ENCODE results near the gene THSD4. TPM values are rescaled to one million over a fixed set of nuclear protein-coding genes. Genes with fewer than 3 reads are reported as not detected.
A peak's percentile ranks its signal among the peaks of the same experiment; 100 is the strongest.

The THSD4 gene
- total RNA-seq, 2 donors from 2014 or later, result not detected

DNA sequence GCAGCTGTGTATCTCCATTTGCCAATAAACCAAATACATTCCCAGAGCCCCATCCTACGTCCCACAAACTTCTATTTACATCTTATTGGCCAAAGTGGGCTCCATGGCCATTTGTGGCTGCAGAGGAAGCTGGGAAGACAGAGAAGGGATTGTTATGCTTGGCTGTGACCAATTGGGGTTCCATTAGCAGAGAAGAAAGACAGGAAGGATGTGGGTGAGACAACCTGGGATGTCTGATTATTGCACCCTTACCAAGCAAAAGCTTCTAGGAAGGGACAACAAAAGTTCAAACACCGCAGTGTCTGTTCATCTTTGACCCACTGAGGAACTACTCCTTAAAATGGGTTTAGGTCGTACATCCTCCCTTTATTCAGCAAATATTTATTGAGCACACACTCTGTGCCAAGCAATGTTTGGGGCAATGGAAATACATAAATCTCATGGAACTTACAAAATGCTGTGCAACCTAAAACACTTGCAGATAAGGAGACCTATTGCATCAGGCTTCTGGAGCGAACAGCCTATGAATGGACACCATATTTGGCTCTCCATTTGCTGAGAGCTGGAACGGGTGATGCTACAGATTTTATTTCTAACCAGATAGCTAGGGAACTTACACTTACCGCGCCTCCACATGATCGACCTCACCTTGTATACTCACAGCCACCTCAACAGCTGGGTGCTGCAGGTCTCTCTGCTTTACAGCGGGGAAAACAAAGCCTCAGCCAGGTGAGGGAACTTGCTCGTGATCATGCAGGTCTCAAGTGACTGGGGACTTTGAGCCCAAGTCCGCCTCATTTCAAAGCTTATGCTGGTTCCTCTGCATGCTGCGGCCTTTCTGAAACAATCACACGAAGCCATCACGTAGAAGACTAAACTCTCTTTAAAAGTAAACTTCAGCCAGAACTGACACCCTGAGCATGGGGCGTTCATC, 673.6 kb downstream of the THSD4 start:
- ATAC-seq (no peak), DNase-seq (ENCODE audit: low spot score) (no peak)
- Mint-ChIP-seq H3K36me3 (no peaks in the 10 kb centered on the region), H3K4me3 (no peak overlapping the region), H3K27me3 (peaks cover 16 to 23% of the 10 kb centered on the region in 2 donors), H3K4me1 (ENCODE audit: low read depth in 2 of 2) (no peaks in the 10 kb centered on the region), H3K27ac (no peak overlapping the region), H3K9me3 (no peaks in the 10 kb centered on the region)

DNA sequence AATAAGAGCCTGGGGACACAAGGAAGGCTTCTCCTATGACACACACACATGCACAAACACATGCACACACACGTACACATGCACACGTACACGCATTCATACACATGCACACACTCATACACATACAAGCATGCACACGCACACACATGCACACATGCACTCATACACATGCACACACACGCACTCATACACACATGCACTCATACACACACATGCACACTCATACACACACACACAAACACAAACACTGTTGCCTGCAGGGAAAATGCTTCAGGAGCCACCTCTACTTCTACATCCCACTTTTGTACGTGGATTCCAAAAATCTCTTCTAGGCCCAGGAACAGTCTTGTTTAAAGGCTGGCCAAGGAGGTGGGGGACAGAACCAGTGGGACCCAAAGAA, 674.3 kb downstream of the THSD4 start:
- H3K4me3 Mint-ChIP-seq, result no peak overlapping the region

DNA sequence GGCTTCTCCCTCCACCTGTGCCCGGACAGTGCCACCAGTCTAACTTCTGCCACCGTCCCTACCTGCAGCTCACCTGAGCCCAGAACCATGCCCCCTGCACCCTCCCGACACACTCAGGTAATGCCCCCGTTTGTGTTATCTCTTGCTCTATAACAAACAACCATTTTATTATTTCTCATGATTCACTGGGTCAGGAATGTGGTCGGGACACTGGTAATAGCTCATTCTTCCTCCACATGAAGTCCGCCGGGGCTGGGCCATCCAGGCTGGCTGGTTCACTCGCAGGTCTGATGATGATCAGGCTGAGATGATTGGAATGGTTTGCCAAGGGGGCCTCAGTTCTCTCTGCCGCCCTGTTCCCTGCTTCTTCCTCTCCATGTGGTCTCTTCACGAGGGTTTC, 674.8 kb downstream of the THSD4 start:
- Mint-ChIP-seq H3K9me3 (no peaks in the 10 kb centered on the region), H3K27me3 (peaks cover 16 to 23% of the 10 kb centered on the region in 2 donors), H3K4me1 (ENCODE audit: low read depth in 2 of 2) (no peaks in the 10 kb centered on the region), H3K27ac (no peak overlapping the region), H3K36me3 (no peaks in the 10 kb centered on the region), H3K4me3 (no peak overlapping the region)
- DNase-seq (ENCODE audit: low spot score) (no peak), ATAC-seq (no peak)

More for the DNA sequence above, 674.3 kb downstream of the THSD4 start:
- no peaks in the 10 kb centered on the region for H3K36me3 Mint-ChIP-seq
- peaks cover 16 to 23% of the 10 kb centered on the region in 2 donors for H3K27me3 Mint-ChIP-seq
- DNase-seq (ENCODE audit: low spot score) (no peak), ATAC-seq (peak in 1 of 2 donors; percentile 48)
- H3K4me1 Mint-ChIP-seq (ENCODE audit: low read depth in 2 of 2), result no peaks in the 10 kb centered on the region
- H3K27ac Mint-ChIP-seq, result no peak overlapping the region
- no peaks in the 10 kb centered on the region for H3K9me3 Mint-ChIP-seq

DNA sequence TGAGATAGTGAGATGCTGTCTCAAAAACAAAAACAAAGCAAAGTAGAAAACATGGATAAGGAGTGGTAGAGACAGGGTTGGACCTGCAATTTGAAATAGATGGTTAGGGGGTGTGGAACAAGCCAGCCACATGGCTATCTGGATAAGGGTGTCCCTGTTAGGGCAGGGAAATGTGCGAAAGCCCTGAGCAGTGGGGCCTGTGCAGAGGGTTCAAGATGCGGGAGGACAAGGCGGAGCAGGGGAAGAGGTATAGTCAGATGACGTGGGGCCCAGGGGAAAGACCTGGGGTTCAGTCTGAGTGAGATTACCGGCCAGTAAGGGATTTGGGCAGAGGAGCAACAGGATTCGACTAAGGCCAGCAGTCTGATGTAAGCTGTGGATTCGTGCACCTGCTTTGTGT, 676.7 kb downstream of the THSD4 start:
- peak in 1 of 2 donors; percentile 52 for ATAC-seq
- H3K4me3 Mint-ChIP-seq, result no peak overlapping the region
- H3K4me1 Mint-ChIP-seq (ENCODE audit: low read depth in 2 of 2), result no peaks in the 10 kb centered on the region
- DNase-seq (ENCODE audit: low spot score), result peak; percentile 29
- H3K27me3 Mint-ChIP-seq, result peaks cover 9 to 15% of the 10 kb centered on the region in 2 donors
- H3K36me3 Mint-ChIP-seq, result no peaks in the 10 kb centered on the region
- no peaks in the 10 kb centered on the region for H3K9me3 Mint-ChIP-seq
- H3K27ac Mint-ChIP-seq, result no peak overlapping the region

DNA sequence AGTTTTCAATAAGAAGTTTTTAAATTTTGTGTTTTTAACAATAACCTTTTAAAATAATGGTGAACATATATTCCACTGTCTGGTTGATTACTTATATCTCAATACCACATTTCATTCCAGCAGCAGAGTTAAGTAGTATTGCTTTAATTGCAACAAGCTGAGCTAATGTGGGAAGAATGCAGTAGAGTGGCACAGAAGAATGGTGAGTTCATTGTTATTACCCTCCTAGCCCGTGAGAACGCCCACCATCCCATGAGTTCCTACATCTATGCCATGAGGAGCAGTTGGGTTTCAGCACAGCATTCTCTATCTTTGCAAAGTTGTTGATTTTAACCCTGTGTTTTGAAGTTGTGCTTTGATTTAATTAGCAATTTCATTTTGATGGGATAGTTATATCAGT, 677.2 kb downstream of the THSD4 start:
- H3K4me3 Mint-ChIP-seq, result no peak overlapping the region
- H3K27ac Mint-ChIP-seq, result no peak overlapping the region
- H3K9me3 Mint-ChIP-seq, result no peaks in the 10 kb centered on the region
- ATAC-seq, result no peak
- no peaks in the 10 kb centered on the region for H3K4me1 Mint-ChIP-seq (ENCODE audit: low read depth in 2 of 2)
- peaks cover 8 to 15% of the 10 kb centered on the region in 2 donors for H3K27me3 Mint-ChIP-seq
- no peak for DNase-seq (ENCODE audit: low spot score)
- no peaks in the 10 kb centered on the region for H3K36me3 Mint-ChIP-seq

DNA sequence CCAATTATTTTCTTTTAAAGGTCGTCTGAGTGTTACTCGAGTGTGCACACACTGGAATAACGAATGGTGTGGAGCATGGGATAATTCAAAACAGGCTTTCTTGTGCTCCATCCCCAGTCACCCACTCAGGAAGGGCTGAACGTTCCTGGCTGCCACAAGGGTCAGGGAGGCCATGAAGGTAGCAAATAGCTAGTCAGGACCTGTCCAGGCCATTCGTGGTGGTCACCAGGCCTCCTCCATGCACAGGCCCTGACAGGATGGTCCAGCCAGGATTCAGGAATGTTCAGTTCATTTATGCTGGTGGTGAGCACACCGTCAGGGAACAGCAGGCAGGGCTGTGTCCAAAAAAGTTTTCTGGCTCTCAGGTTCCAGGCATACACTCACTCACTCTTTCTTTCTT, 683.4 kb downstream of the THSD4 start:
- H3K9me3 Mint-ChIP-seq, result no peaks in the 10 kb centered on the region
- H3K4me1 Mint-ChIP-seq (ENCODE audit: low read depth in 2 of 2), result no peaks in the 10 kb centered on the region
- H3K4me3 Mint-ChIP-seq, result no peak overlapping the region
- DNase-seq (ENCODE audit: low spot score) (no peak), ATAC-seq (no peak)
- no peak overlapping the region for H3K27ac Mint-ChIP-seq
- no peaks in the 10 kb centered on the region for H3K36me3 Mint-ChIP-seq
- peaks cover 5 to 15% of the 10 kb centered on the region in 2 donors for H3K27me3 Mint-ChIP-seq

DNA sequence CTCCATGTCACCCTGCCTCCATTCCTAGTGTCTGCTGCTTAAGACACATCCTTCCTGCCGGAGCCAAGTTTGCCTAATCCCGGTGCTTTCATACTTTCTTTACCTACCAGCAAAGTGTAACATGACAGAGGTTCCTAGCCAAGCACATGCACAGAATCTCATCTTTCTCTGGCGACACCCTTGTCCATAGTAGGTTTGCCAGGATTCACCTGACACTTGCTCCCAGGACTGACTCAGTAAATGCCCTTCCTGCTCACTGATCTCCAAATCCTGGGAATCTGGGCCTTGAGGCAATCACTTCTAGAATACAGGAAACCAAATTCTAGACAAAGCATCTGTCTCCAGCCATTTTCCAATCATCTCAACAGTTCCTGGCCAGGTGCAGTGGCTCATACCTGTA, 684.9 kb downstream of the THSD4 start:
- ATAC-seq (no peak), DNase-seq (ENCODE audit: low spot score) (no peak)
- Mint-ChIP-seq H3K27ac (no peak overlapping the region), H3K27me3 (peaks cover 5 to 15% of the 10 kb centered on the region in 2 donors), H3K36me3 (no peaks in the 10 kb centered on the region), H3K4me3 (no peak overlapping the region), H3K4me1 (ENCODE audit: low read depth in 2 of 2) (no peaks in the 10 kb centered on the region), H3K9me3 (no peaks in the 10 kb centered on the region)

DNA sequence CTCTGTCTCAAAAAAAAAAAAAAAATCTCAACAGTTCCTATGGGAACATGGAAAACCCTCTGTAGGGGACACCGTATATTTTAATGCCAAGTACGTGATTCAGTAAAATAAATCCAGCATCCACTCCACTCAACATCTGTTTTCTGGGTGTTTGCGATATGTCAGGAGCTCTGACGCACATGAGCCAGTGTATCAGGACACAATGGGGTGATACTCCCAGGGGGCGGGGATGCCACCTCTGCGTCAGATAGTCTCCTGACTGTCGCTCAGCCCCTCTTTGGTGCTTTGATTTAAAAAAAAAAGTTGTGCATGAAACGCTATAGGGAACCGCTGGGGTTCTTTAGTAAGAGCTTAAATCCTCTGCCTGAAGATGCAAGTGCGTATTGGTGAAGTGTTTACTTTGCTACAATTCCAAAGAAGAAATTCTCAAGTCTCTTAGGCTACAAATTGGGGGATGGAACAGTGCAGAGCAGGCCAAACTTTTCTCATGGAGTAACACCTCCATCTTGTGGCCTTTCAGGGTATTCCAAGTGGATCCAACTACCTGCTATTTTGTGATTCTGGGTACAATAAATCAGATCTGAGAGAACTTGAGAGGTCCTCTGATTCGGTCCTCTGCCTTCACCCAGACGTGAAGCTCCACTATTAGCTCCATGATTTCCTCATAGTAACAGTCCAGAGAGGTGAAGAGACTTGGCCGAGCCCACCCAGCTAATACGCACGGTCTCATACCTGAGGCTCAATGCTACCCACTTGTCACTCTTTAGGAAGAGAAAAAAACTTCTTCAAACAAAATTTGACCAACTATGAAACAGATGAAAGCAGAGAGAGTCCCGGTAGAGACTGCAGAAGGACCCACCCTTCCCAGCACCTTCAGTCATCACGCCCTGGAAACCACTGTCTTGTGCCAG, 685.8 kb downstream of the THSD4 start:
- Mint-ChIP-seq H3K9me3 (no peaks in the 10 kb centered on the region), H3K4me1 (ENCODE audit: low read depth in 2 of 2) (no peaks in the 10 kb centered on the region), H3K27ac (no peak overlapping the region), H3K4me3 (no peak overlapping the region), H3K27me3 (peaks cover 5 to 15% of the 10 kb centered on the region in 2 donors), H3K36me3 (no peaks in the 10 kb centered on the region)
- DNase-seq (ENCODE audit: low spot score), result no peak
- peak in 1 of 2 donors; percentile 17 for ATAC-seq

DNA sequence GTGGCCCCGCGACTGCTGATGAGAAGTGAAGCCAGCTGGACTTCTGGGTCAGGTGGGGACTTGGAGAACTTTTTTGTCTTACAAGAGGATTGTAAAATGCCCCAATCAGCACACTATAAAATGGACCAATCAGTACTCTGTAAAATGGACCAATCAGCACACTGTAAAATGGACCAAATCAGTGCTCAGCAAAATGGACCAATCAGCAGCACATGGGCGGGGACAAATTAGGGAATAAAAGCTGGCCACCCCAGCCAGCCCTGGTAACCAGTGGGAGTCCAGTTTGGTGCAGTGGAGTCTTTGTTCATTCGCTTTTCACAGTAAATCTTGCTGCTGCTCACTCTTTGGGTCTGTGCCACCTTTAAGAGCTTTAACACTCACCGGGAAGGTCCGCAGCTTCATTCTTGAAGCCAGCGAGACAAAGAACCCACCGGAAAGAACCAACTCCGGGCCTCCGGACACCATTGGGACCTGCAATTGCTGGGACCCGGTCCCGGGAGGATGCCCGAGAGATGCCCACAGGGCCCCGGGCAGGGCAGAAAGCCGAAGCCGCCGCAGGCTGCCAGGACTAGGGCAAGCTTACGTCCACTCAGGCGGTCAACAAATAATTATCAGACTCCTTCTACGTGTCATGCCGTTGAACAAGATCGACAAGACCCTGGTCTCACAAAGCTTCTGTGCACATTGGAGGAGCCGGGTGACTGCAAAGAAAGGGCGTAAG, 686.8 kb downstream of the THSD4 start:
- H3K4me3 Mint-ChIP-seq, result no peak overlapping the region
- H3K27me3 Mint-ChIP-seq, result peaks cover 5 to 12% of the 10 kb centered on the region in 2 donors
- DNase-seq (ENCODE audit: low spot score) (no peak), ATAC-seq (no peak)
- H3K9me3 Mint-ChIP-seq, result no peaks in the 10 kb centered on the region
- H3K36me3 Mint-ChIP-seq, result no peaks in the 10 kb centered on the region
- H3K27ac Mint-ChIP-seq, result no peak overlapping the region
- H3K4me1 Mint-ChIP-seq (ENCODE audit: low read depth in 2 of 2), result no peaks in the 10 kb centered on the region

DNA sequence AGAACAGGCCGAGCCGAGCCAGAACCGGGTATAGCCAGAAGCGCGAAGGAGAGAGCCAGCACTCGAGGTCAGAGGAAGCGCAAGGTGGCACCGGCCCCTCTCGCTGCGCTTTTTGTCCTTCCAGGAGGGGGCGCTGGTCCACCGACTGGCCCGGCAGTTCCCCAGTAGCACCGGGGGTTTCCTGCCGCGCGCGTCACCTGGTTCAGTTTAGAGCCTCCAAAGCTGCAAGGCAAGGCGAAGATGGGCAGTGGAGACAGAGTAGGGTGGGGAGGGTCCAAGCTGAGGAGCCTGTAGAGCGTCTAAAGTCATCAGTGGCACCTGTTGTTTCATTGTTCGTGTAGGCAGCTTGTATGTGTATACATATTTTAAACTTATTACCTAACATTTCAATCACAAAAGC, 687.5 kb downstream of the THSD4 start:
- no peak for DNase-seq (ENCODE audit: low spot score)
- Mint-ChIP-seq H3K4me3 (no peak overlapping the region), H3K27me3 (peaks cover 5 to 12% of the 10 kb centered on the region in 2 donors), H3K36me3 (no peaks in the 10 kb centered on the region), H3K9me3 (no peaks in the 10 kb centered on the region), H3K27ac (no peak overlapping the region), H3K4me1 (ENCODE audit: low read depth in 2 of 2) (no peaks in the 10 kb centered on the region)
- ATAC-seq, result no peak

DNA sequence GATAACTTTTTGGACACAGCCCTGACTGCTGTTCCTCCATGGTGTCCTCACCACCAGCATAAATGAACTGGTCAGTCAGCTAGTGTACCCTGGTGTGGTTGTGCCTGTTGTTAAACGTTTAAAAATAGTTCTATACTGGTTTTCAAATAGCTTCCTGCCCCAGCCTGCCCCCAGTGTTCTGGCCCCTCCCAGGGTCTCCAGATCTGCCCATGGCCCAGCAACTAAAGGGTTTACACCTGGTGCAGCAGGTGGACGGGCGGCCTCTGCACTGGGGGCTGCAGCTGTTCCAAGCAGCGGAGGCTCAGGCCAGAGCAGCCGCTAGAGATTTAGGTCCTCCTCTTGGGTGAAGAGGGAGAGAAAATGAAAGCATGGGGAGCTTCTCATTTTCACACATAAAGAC, 689.0 kb downstream of the THSD4 start:
- Mint-ChIP-seq H3K27ac (no peak overlapping the region), H3K36me3 (no peaks in the 10 kb centered on the region), H3K4me1 (ENCODE audit: low read depth in 2 of 2) (no peaks in the 10 kb centered on the region), H3K4me3 (no peak overlapping the region), H3K9me3 (no peaks in the 10 kb centered on the region), H3K27me3 (peaks cover 5 to 7% of the 10 kb centered on the region in 2 donors)
- ATAC-seq (no peak), DNase-seq (ENCODE audit: low spot score) (no peak)

DNA sequence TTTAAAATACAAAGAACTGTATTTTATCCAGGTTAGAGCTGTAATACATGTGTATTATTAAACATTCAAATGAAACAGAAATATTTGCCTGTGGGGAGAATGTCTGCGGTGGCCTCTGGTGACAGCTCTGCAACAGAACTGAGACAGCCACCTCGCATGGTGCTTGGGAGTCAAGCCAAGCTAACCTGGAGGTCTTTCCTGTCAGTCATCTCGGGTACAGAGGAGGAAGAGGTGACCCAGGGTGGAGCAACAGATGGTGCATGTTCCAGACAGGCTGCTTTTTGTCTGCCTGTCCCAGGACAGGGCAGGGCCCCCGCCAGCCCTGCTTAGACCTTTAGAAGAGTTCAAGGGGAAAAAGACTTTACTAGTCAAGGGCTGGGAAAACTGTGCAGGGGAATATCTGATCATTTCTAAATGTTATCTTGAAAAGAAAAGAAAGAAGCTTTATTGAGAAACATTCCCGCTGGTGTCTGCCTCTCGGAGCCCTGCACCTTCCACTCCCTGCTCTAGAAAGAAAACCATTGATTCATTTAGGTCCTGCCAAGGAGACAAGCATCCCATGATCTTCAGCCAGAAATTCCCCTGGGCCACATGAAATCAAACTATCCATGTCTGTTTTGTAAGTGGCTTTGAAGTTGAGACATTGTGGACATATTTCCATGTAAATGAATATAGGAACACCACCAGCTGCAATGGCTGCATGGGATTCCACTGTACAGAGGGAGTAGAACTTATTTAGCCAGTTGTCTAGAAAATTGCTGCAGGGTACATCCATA, 689.6 kb downstream of the THSD4 start:
- no peak overlapping the region for H3K4me3 Mint-ChIP-seq
- no peaks in the 10 kb centered on the region for H3K4me1 Mint-ChIP-seq (ENCODE audit: low read depth in 2 of 2)
- no peak overlapping the region for H3K27ac Mint-ChIP-seq
- H3K27me3 Mint-ChIP-seq, result peaks cover 4 to 7% of the 10 kb centered on the region in 2 donors
- ATAC-seq, result no peak
- H3K36me3 Mint-ChIP-seq, result no peaks in the 10 kb centered on the region
- DNase-seq (ENCODE audit: low spot score), result no peak
- H3K9me3 Mint-ChIP-seq, result no peaks in the 10 kb centered on the region

DNA sequence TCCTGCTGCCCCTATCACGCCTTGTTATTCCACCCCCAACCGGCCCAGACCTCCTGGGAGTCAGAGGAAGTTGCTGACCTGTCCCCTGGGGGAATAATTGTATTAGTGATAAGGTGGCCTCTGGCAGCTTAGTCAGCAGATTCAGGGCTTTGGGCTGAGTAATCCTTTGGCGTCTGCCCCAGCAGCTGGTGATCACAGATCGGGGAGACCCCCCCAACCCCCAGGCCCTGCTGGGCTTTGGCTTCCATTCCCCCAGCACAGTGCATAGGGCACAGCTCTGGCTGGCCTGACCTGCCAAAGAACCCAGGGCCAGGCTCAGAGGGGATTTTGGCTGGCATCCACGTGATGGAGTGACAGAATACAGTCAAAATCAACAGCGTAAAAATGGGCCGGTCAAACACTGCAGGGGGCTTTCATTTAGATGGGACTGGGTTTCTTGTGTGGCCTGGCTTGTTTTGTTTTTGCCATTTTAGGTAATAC, 691.2 kb downstream of the THSD4 start:
- DNase-seq (ENCODE audit: low spot score) (peak; percentile 55), ATAC-seq (no peak)
- H3K4me1 Mint-ChIP-seq (ENCODE audit: low read depth in 2 of 2), result no peaks in the 10 kb centered on the region
- H3K36me3 Mint-ChIP-seq, result no peaks in the 10 kb centered on the region
- H3K9me3 Mint-ChIP-seq, result no peaks in the 10 kb centered on the region
- no peak overlapping the region for H3K27ac Mint-ChIP-seq
- H3K27me3 Mint-ChIP-seq, result peaks cover 0 to 3% of the 10 kb centered on the region in 2 donors
- no peak overlapping the region for H3K4me3 Mint-ChIP-seq

Measured in natural killer cell treated with Interleukin-12 subunit alpha and Interleukin-12 subunit beta and Interleukin-15 and Interleukin-18, amount 100 ng/mL, for 72 hours (primary cell).